ENCODE results near the gene COMMD8. TPM values are rescaled to one million over a fixed set of nuclear protein-coding genes. Genes with fewer than 3 reads are reported as not detected.

The COMMD8 gene
- total and polyA plus RNA-seq, 5 experiments from 2014 or later, result 17.9 to 61.5 (median 42.5) TPM

- Mint-ChIP-seq H3K27ac (peak overlapping the region in 8 of 10 donors; percentile 84 to 98 (median 96)), H3K36me3 (no peaks in the 10 kb centered on the region), H3K27me3 (no peaks in the 10 kb centered on the region), H3K9me3 (no peaks in the 10 kb centered on the region), H3K4me3 (peak overlapping the region; percentile 92 to 99 (median 96)), H3K4me1 (peaks cover 15 to 56% (median 31%) of the 10 kb centered on the region in 4 donors)
- POLR2A ChIA-PET, result interaction anchor here (0.7 to 2.3 kb wide), 3 partner anchors 23 to 122 kb away, joined by 3 to 28 read pairs (median 4); partner anchors contain the start of gene COMMD8
- DNase-seq (no peak), ATAC-seq (no peak)
Observed at GRCh38 chr4:47486231-47486673, 22.8 kb upstream of the COMMD8 start.

- POLR2A ChIA-PET, result interaction anchor here (0.7 to 2.3 kb wide), 3 partner anchors 22 to 123 kb away, joined by 3 to 28 read pairs (median 4); partner anchors contain the start of gene COMMD8
- ATAC-seq, result peak in 1 of 2 donors; percentile 15
- Mint-ChIP-seq H3K36me3 (no peaks in the 10 kb centered on the region), H3K27ac (peak overlapping the region; percentile 94 to 98 (median 96)), H3K4me1 (peaks cover 13 to 56% (median 31%) of the 10 kb centered on the region in 4 donors), H3K9me3 (no peaks in the 10 kb centered on the region), H3K27me3 (no peaks in the 10 kb centered on the region), H3K4me3 (peak overlapping the region; percentile 92 to 99 (median 96))
- peak in 1 of 10 donors; percentile 5 for DNase-seq
Observed at GRCh38 chr4:47485768-47486167, 22.3 kb upstream of the COMMD8 start.

- H3K4me1 Mint-ChIP-seq, result peaks cover 10 to 51% (median 30%) of the 10 kb centered on the region in 4 donors
- peak; percentile 93 to 97 for ATAC-seq
- DNase-seq, result peak; percentile 56 to 85 (median 68)
- peak within 1 kb of the TSS; percentile 94 to 98 (median 96) for H3K27ac Mint-ChIP-seq
- no peaks in the 10 kb centered on the region for H3K36me3 Mint-ChIP-seq
- POLR2A ChIA-PET, result interaction anchor here (0.7 to 2.3 kb wide), 3 partner anchors 8 to 46 kb away, joined by 3 to 28 read pairs (median 3); partner anchors contain the start of gene COMMD8
- no peaks in the 10 kb centered on the region for H3K27me3 Mint-ChIP-seq
- peak within 1 kb of the TSS; percentile 92 to 99 (median 96) for H3K4me3 Mint-ChIP-seq
- H3K9me3 Mint-ChIP-seq, result no peaks in the 10 kb centered on the region
Observed at GRCh38 chr4:47485047-47485692, 21.7 kb upstream of the COMMD8 start, which contains the start of gene ATP10D. ATP10D (plus strand) TSS chr4:47485275; CDS start chr4:47512541, 27,266 bp downstream.

GRCh38 chr4:47484168-47484567, 20.7 kb upstream of the COMMD8 start:
- DNase-seq, result no peak
- H3K9me3 Mint-ChIP-seq, result no peaks in the 10 kb centered on the region

GRCh38 chr4:47483745-47484144, 20.2 kb upstream of the COMMD8 start:
- POLR2A ChIA-PET, result no interaction called here
- H3K4me1 Mint-ChIP-seq, result peaks cover 10 to 45% (median 29%) of the 10 kb centered on the region in 4 donors
- H3K36me3 Mint-ChIP-seq, result no peaks in the 10 kb centered on the region
- DNase-seq, result no peak
- peaks cover 0 to 2% (median 0%) of the 10 kb centered on the region in 5 donors for H3K27me3 Mint-ChIP-seq
- H3K27ac Mint-ChIP-seq, result peak overlapping the region; percentile 47 to 98 (median 96)
- H3K4me3 Mint-ChIP-seq, result peak overlapping the region in 9 of 10 donors; percentile 70 to 99 (median 96)
- no peaks in the 10 kb centered on the region for H3K9me3 Mint-ChIP-seq
- ATAC-seq, result no peak

More at GRCh38 chr4:47484168-47484567, 20.7 kb upstream of the COMMD8 start:
- Mint-ChIP-seq H3K4me3 (peak overlapping the region; percentile 70 to 99 (median 96)), H3K36me3 (no peaks in the 10 kb centered on the region), H3K4me1 (peaks cover 10 to 46% (median 30%) of the 10 kb centered on the region in 4 donors), H3K27ac (peak overlapping the region; percentile 42 to 98 (median 96)), H3K27me3 (peaks cover 0 to 2% (median 0%) of the 10 kb centered on the region in 5 donors)
- POLR2A ChIA-PET, result interaction anchor here (2.3 kb wide), 1 partner anchor 21 kb away, joined by 28 read pairs; the partner anchor contains the start of gene COMMD8
- ATAC-seq, result no peak

GRCh38 chr4:47482326-47482725, 18.8 kb upstream of the COMMD8 start:
- Mint-ChIP-seq H3K27me3 (peaks cover 0 to 4% (median 0%) of the 10 kb centered on the region in 5 donors), H3K4me1 (peaks cover 10 to 38% (median 27%) of the 10 kb centered on the region in 4 donors), H3K4me3 (no peak overlapping the region), H3K36me3 (no peaks in the 10 kb centered on the region), H3K9me3 (no peaks in the 10 kb centered on the region), H3K27ac (peak overlapping the region in 1 of 10 donors; percentile 32)
- POLR2A ChIA-PET, result no interaction called here
- ATAC-seq (no peak), DNase-seq (no peak)

- Mint-ChIP-seq H3K9me3 (no peaks in the 10 kb centered on the region), H3K36me3 (no peaks in the 10 kb centered on the region), H3K27me3 (peaks cover 0 to 4% (median 1%) of the 10 kb centered on the region in 5 donors), H3K27ac (no peak overlapping the region), H3K4me3 (no peak overlapping the region), H3K4me1 (peaks cover under 1 to 10% (median 4%) of the 10 kb centered on the region in 4 donors)
- POLR2A ChIA-PET, result no interaction called here
- no peak for ATAC-seq
- no peak for DNase-seq
Observed at GRCh38 chr4:47478804-47479203, 15.3 kb upstream of the COMMD8 start.

GRCh38 chr4:47475411-47475810, 11.9 kb upstream of the COMMD8 start:
- Mint-ChIP-seq H3K36me3 (no peaks in the 10 kb centered on the region), H3K9me3 (no peaks in the 10 kb centered on the region), H3K27ac (no peak overlapping the region), H3K27me3 (peaks cover 0 to 9% (median 2%) of the 10 kb centered on the region in 5 donors), H3K4me1 (no peaks in the 10 kb centered on the region), H3K4me3 (no peak overlapping the region)
- POLR2A ChIA-PET, result no interaction called here
- ATAC-seq, result no peak
- no peak for DNase-seq

GRCh38 chr4:47474799-47475198, 11.3 kb upstream of the COMMD8 start:
- Mint-ChIP-seq H3K36me3 (no peaks in the 10 kb centered on the region), H3K4me3 (no peak overlapping the region)
- DNase-seq, result no peak

GRCh38 chr4:47473141-47473750, 9.7 kb upstream of the COMMD8 start:
- DNase-seq (no peak), ATAC-seq (no peak)
- peaks cover 0 to 10% (median 1%) of the 10 kb centered on the region in 5 donors for H3K27me3 Mint-ChIP-seq
- no peaks in the 10 kb centered on the region for H3K36me3 Mint-ChIP-seq
- POLR2A ChIA-PET, result no interaction called here
- no peaks in the 10 kb centered on the region for H3K9me3 Mint-ChIP-seq
- no peaks in the 10 kb centered on the region for H3K4me1 Mint-ChIP-seq
- no peak overlapping the region for H3K4me3 Mint-ChIP-seq
- no peak overlapping the region for H3K27ac Mint-ChIP-seq

More at GRCh38 chr4:47474799-47475198, 11.3 kb upstream of the COMMD8 start:
- Mint-ChIP-seq H3K9me3 (no peaks in the 10 kb centered on the region), H3K4me1 (no peaks in the 10 kb centered on the region), H3K27me3 (peaks cover 0 to 9% (median 1%) of the 10 kb centered on the region in 5 donors), H3K27ac (no peak overlapping the region)
- POLR2A ChIA-PET, result no interaction called here
- ATAC-seq, result no peak

- POLR2A ChIA-PET, result no interaction called here
- Mint-ChIP-seq H3K27ac (no peak overlapping the region), H3K27me3 (peaks cover 0 to 10% (median 1%) of the 10 kb centered on the region in 5 donors), H3K9me3 (no peaks in the 10 kb centered on the region), H3K36me3 (no peaks in the 10 kb centered on the region), H3K4me3 (no peak overlapping the region), H3K4me1 (no peaks in the 10 kb centered on the region)
- ATAC-seq (no peak), DNase-seq (no peak)
Observed at GRCh38 chr4:47471591-47471990, 8.1 kb upstream of the COMMD8 start.

GRCh38 chr4:47471064-47471463, 7.6 kb upstream of the COMMD8 start:
- no peaks in the 10 kb centered on the region for H3K36me3 Mint-ChIP-seq
- H3K4me1 Mint-ChIP-seq, result no peaks in the 10 kb centered on the region
- no peak overlapping the region for H3K27ac Mint-ChIP-seq
- DNase-seq (no peak), ATAC-seq (no peak)
- H3K9me3 Mint-ChIP-seq, result no peaks in the 10 kb centered on the region
- H3K4me3 Mint-ChIP-seq, result no peak overlapping the region
- POLR2A ChIA-PET, result no interaction called here
- peaks cover 0 to 10% (median 1%) of the 10 kb centered on the region in 5 donors for H3K27me3 Mint-ChIP-seq

- no peaks in the 10 kb centered on the region for H3K4me1 Mint-ChIP-seq
- no peak for ATAC-seq
- H3K27ac Mint-ChIP-seq, result no peak overlapping the region
- no peak for DNase-seq
- peaks cover 0 to 10% (median 1%) of the 10 kb centered on the region in 5 donors for H3K27me3 Mint-ChIP-seq
- no peaks in the 10 kb centered on the region for H3K9me3 Mint-ChIP-seq
- H3K4me3 Mint-ChIP-seq, result no peak overlapping the region
- no peaks in the 10 kb centered on the region for H3K36me3 Mint-ChIP-seq
- POLR2A ChIA-PET, result no interaction called here
Observed at GRCh38 chr4:47469951-47470350, 6.4 kb upstream of the COMMD8 start.
